ENCODE data around the gene FOXI1.

Gene FOXI1

GRCh38 chr5:170114271-170114670 is 8.6 kb downstream of the FOXI1 start:
- no peak for DNase-seq (ENCODE audit: low spot score)
- POLR2A ChIA-PET (ENCODE audit: low non-redundant PET), result no interaction called here
- no peak for TF ChIP-seq CTCF (conservative IDR thresholded peaks at IDR 0.05; ENCODE audit: low read depth)
- H3K27ac ChIP-seq, result no peak overlapping the region
- CTCF ChIA-PET, result interaction anchor here (0.6 to 0.7 kb wide), 2 partner anchors 307 to 1975 kb away, joined by 3 to 4 read pairs; no protein-coding TSS in a partner anchor

GRCh38 chr5:170115925-170116324 is 10.2 kb downstream of the FOXI1 start:
- H3K27ac ChIP-seq, result no peak overlapping the region
- no peak for TF ChIP-seq CTCF (conservative IDR thresholded peaks at IDR 0.05; ENCODE audit: low read depth)
- ChIA-PET CTCF (no interaction called here), POLR2A (ENCODE audit: low non-redundant PET) (no interaction called here)
- DNase-seq (ENCODE audit: low spot score), result no peak

GRCh38 chr5:170117736-170118135 is 12.0 kb downstream of the FOXI1 start:
- ChIA-PET POLR2A (ENCODE audit: low non-redundant PET) (no interaction called here), CTCF (no interaction called here)
- DNase-seq (ENCODE audit: low spot score), result no peak
- TF ChIP-seq CTCF (conservative IDR thresholded peaks at IDR 0.05; ENCODE audit: low read depth), result no peak
- H3K27ac ChIP-seq, result no peak overlapping the region

- CTCF ChIA-PET, result interaction anchor here (0.6 to 1.1 kb wide), 2 partner anchors 10 to 64 kb away, joined by 3 read pairs; no protein-coding TSS in a partner anchor
- H3K27ac ChIP-seq, result no peak overlapping the region
- DNase-seq (ENCODE audit: low spot score), result no peak
- TF ChIP-seq CTCF (conservative IDR thresholded peaks at IDR 0.05; ENCODE audit: low read depth), result no peak
- POLR2A ChIA-PET (ENCODE audit: low non-redundant PET), result no interaction called here
Measured at GRCh38 chr5:170120576-170120975, 14.9 kb downstream of the FOXI1 start.

GRCh38 chr5:170121321-170121720 is 15.6 kb downstream of the FOXI1 start:
- no peak overlapping the region for H3K27ac ChIP-seq
- POLR2A ChIA-PET (ENCODE audit: low non-redundant PET), result no interaction called here
- no peak for TF ChIP-seq CTCF (conservative IDR thresholded peaks at IDR 0.05; ENCODE audit: low read depth)
- no peak for DNase-seq (ENCODE audit: low spot score)
- CTCF ChIA-PET, result interaction anchor here (0.6 to 0.8 kb wide), 2 partner anchors 9 to 20 kb away, joined by 3 read pairs; no protein-coding TSS in a partner anchor

- ChIA-PET POLR2A (ENCODE audit: low non-redundant PET) (no interaction called here), CTCF (interaction anchor here (0.7 kb wide), 1 partner anchor 141 kb away, joined by 3 read pairs; no protein-coding TSS in a partner anchor)
- TF ChIP-seq CTCF (conservative IDR thresholded peaks at IDR 0.05; ENCODE audit: low read depth), result no peak
- DNase-seq (ENCODE audit: low spot score), result no peak
- no peak overlapping the region for H3K27ac ChIP-seq
Measured at GRCh38 chr5:170126061-170126460, 20.4 kb downstream of the FOXI1 start.

Data from RWPE1 (cell line).